Esophagus muscularis mucosa (tissue), 4 donors: ENCODE measurements around the gene ZC3H7B. TPM values are rescaled to one million over a fixed set of nuclear protein-coding genes. Genes with fewer than 3 reads are reported as not detected.
"Not testable (repeated sequence)": the region's sequence is repeated elsewhere in the genome, so short reads cannot be mapped to it uniquely, and the experiment has no call there.

ENCODE experiments used
- DNase-seq: peaks from one replicate; pipeline ENCODE4 v3.0.0-alpha.2; 2017; ENCODE audit errors: extremely low spot score
- H3K27ac ChIP-seq, 4 donors: fragments of 200-600 bp; sonication (generic); replicated peaks in 1 of 4; 1 replicate in 3 of 4; 2 replicates in 1 of 4; pipeline ENCODE4 v1.5.1; 2016 to 2019; ENCODE audit warnings: mild to moderate bottlenecking in 1 of 4
- H3K27me3 ChIP-seq, 4 donors: fragments of 200-600 bp; sonication (generic); one replicate each; pipeline versions ENCODE4 v1.5.1 to v1.6.0; 2016 to 2019
- H3K36me3 ChIP-seq, 4 donors: fragments of 200-600 bp; sonication (generic); one replicate each; pipeline ENCODE4 v1.5.1; 2016 to 2019
- H3K4me1 ChIP-seq, 4 donors: fragments of 200-600 bp; sonication (generic); one replicate each; pipeline ENCODE4 v1.5.1; 2016 to 2019
- H3K4me3 ChIP-seq, 4 donors: fragments of 200-600 bp; sonication (generic); 1 replicate in 2 of 4; 2 replicates in 2 of 4; pipeline ENCODE4 v1.5.1; 2016 to 2019; ENCODE audit warnings: mild to moderate bottlenecking in 4 of 4, moderate library complexity in 1 of 4
- H3K9me3 ChIP-seq, 4 donors: fragments of 200-600 bp; sonication (generic); 1 replicate in 3 of 4; 2 replicates in 1 of 4; pipeline ENCODE4 v1.5.1; 2016 to 2019
- EP300 ChIP-seq: sonication (generic); formaldehyde crosslinking; IDR thresholded peaks from one replicate; pipeline ENCODE4 v1.6.1; 2017; ENCODE audit warnings: antibody characterized with exemption
- POLR2A ChIP-seq: fragments of 450-650 bp; IDR thresholded peaks from one replicate; pipeline ENCODE4 v1.6.1; 2017; ENCODE audit warnings: antibody characterized with exemption, moderate library complexity, mild to moderate bottlenecking, low read depth
- POLR2AphosphoS5 ChIP-seq, 2 donors: sonication (generic); formaldehyde crosslinking; IDR thresholded peaks; one replicate each; pipeline ENCODE4 v1.6.1; 2017; ENCODE audit warnings: antibody characterized with exemption in 2 of 2
- WGBS: methylation state at CpG from one replicate; pipeline ENCODE4 v1.1.5; 2018; 5-methylcytosine and 5-hydroxymethylcytosine counted together
- intact Hi-C: fragments of 100-400 bp; cut with DNase I; formaldehyde crosslinking; loops from one replicate; pipeline ENCODE4 v1.15.1; 2023
- total RNA-seq, 4 donors: library from RNA; depleted of rRNA; stranded (reverse); fragments of >200 nt; gene quantifications; one replicate each; pipeline versions ENCODE4 v1.1.0 to v1.2.1, GENCODE V29; 2016
- TF ChIP-seq, protein P1 (sequence below), 3 experiments: fragments of 200-600 bp in 2 of 3; fragments of 450-650 bp in 1 of 3; sonication (generic) in 2 of 3; IDR thresholded peaks; one replicate each; pipeline ENCODE4 v1.5.1; 2017 to 2019; ENCODE audit warnings: antibody characterized with exemption in 3 of 3, mild to moderate bottlenecking in 2 of 3, moderate library complexity in 1 of 3

ZC3H7B gene
- total RNA-seq, 4 donors from 2014 or later, result 39.9 to 72.2 (median 54.3) TPM

DNA sequence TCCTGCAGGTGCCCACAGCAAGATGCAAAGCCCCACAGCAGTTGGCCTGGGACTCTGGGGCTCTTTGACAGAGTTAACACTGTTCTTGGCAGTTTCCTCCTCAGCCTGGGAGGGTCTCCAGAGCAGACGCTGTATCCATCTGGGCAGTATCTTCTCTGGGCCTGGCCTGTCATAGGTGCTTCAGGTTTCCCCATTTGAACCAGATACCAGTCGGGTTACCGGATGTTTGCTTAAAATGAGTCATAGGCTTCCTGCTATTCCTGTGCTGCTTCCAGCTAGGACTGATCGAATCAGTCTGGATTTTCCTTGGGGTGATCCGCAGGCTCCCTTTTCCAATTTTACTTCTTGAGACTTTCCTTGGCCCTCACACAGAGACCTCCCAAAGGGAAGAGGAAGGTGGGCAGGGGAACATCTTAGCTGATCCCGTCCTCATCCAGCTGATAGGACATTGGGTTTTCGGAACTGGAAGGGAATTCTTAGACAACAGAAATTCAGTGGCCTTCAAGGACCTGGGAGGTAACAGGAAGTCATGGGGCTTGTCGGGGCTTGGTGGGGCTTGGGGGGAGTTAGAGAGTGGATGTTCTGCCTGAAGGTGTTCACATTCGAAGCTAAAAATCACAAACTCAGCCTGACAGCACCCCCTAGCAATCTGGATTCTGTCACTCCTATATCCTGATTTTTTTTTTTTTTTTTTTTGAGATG, 12.9 kb upstream of the ZC3H7B start:
- Histone ChIP-seq H3K27ac (peak overlapping the region; percentile 42 to 68 (median 50)), H3K4me1 (peaks cover 22 to 36% (median 28%) of the 10 kb centered on the region in 4 donors), H3K9me3 (no peaks in the 10 kb centered on the region), H3K36me3 (peaks cover 0 to 14% (median 9%) of the 10 kb centered on the region in 4 donors), H3K4me3 (no peak overlapping the region), H3K27me3 (no peaks in the 10 kb centered on the region)
- WGBS, result 40% methylated on average over 9 of the region's 9 CpGs
- DNase-seq, result no peak
- intact Hi-C loops, result no loop called here
- TF ChIP-seq POLR2AphosphoS5 (IDR thresholded peaks at IDR 0.05) (peak; percentile 13 to 29), EP300 (no peak), POLR2A (no peak)
- TF ChIP-seq, protein P1, sequence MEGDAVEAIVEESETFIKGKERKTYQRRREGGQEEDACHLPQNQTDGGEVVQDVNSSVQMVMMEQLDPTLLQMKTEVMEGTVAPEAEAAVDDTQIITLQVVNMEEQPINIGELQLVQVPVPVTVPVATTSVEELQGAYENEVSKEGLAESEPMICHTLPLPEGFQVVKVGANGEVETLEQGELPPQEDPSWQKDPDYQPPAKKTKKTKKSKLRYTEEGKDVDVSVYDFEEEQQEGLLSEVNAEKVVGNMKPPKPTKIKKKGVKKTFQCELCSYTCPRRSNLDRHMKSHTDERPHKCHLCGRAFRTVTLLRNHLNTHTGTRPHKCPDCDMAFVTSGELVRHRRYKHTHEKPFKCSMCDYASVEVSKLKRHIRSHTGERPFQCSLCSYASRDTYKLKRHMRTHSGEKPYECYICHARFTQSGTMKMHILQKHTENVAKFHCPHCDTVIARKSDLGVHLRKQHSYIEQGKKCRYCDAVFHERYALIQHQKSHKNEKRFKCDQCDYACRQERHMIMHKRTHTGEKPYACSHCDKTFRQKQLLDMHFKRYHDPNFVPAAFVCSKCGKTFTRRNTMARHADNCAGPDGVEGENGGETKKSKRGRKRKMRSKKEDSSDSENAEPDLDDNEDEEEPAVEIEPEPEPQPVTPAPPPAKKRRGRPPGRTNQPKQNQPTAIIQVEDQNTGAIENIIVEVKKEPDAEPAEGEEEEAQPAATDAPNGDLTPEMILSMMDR (IDR thresholded peaks at IDR 0.05), result no peak

DNA sequence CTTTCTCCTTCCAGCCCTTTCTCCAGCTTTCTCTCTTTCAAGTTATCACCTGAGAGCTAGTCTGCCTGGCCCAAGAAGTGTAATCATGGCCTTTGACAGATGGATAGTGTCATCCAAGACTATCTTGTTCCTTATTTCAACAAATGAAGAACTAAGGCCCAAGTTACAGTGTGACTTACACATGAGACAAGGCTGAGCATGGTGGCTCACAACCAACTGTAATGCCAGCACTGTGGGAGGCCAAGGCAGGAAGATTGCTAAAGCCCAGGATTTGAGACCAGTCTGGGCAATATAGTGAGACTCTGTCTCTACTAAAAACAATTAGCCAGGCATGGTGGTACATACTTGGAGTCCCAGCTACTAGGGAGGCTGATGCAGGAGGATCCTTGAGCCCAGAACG, 11.7 kb upstream of the ZC3H7B start:
- 100% methylated on average over 1 of the region's 1 CpG for WGBS
- no peaks in the 10 kb centered on the region for H3K27me3 ChIP-seq
- peak overlapping the region in 1 of 4 donors; percentile 68 for H3K27ac ChIP-seq

DNA sequence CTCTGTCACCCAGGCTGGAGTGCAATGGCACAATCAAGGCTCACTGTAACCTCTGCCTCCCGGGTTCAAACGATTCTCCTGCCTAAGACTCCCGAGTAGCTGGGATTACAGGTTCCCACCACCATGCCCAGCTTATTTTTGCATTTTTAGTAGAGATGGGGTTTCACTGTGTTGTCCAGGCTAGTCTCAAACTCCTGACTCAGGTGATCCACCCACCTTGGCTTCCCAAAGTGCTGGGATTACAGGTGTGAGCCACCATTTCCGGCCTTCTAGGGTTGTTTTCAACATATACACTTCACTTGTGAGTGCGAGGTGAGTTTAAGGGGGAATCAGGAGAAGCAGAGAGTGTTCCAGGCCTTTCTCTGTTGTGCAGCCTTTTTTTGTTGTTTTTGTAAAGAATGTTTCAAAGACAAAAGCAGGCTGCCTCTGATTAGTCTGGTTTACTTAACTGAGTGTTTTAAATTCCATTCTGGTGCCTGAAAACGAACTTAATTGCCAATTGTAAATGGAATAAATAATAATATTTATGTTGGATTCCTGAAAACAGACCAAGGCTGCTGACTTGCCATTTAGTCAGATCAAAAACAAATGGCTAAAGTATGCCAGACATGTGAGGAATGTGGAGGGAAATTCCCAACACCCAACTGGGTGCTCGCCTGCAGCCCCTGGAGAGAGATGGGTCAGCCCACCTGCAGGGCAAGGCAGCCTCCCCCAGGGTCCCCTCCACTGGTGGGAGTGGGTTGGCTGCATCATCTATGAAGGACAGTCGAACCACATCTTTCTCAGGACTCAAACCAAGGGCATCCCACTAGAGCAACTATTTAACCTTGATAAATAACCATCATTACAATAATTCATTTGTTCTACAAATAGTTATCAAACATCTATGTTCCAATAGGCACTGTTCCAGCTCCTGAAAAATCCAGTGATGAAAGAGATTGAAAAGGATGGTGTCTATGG, 10.8 kb upstream of the ZC3H7B start:
- 65% methylated on average over 8 of the region's 8 CpGs for WGBS
- Histone ChIP-seq H3K27ac (peak overlapping the region in 1 of 4 donors; percentile 36), H3K27me3 (no peaks in the 10 kb centered on the region), H3K4me1 (peaks cover 11 to 22% (median 17%) of the 10 kb centered on the region in 4 donors), H3K36me3 (no peaks in the 10 kb centered on the region), H3K9me3 (no peaks in the 10 kb centered on the region), H3K4me3 (no peak overlapping the region)
- TF ChIP-seq, protein P1 (IDR thresholded peaks at IDR 0.05), result no peak
- TF ChIP-seq EP300, result no peak
- TF ChIP-seq POLR2A, result no peak
- TF ChIP-seq POLR2AphosphoS5 (IDR thresholded peaks at IDR 0.05), result no peak
- DNase-seq, result no peak
- intact Hi-C loops, result no loop called here

More for the DNA sequence above, 11.7 kb upstream of the ZC3H7B start:
- H3K4me3 ChIP-seq, result no peak overlapping the region
- H3K4me1 ChIP-seq, result peaks cover 18 to 30% (median 26%) of the 10 kb centered on the region in 4 donors
- intact Hi-C loops, result no loop called here
- TF ChIP-seq, protein P1 (IDR thresholded peaks at IDR 0.05), result no peak
- no peak for TF ChIP-seq POLR2A
- no peak for TF ChIP-seq EP300
- TF ChIP-seq POLR2AphosphoS5 (IDR thresholded peaks at IDR 0.05), result no peak
- H3K36me3 ChIP-seq, result peaks cover 0 to 2% (median under 1%) of the 10 kb centered on the region in 4 donors
- DNase-seq, result no peak
- no peaks in the 10 kb centered on the region for H3K9me3 ChIP-seq

DNA sequence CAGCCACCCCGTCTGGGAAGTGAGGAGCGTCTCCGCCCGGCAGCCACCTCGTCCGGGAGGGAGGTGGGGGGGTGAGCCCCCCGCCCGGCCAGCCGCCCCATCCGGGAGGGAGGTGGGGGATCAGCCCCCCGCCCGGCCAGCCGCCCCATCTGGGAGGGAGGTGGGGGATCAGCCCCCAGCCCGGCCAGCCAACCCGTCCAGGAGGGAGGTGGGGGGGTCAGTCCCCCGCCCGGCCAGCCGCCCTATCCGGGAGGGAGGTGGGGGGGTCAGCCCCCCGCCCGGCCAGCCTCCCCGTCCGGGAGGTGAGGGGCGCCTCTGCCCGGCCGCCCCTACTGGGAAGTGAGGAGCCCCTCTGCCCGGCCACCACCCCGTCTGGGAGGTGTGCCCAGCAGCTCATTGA, 6.5 kb upstream of the ZC3H7B start:
- DNase-seq, intact Hi-C loops: not testable (repeated sequence)
- WGBS, result no CpG with 5 or more reads among the region's 28 CpGs

More for the DNA sequence above, 6.5 kb upstream of the ZC3H7B start:
- H3K27me3 ChIP-seq, H3K4me1 ChIP-seq, H3K9me3 ChIP-seq, H3K27ac ChIP-seq, H3K4me3 ChIP-seq, H3K36me3 ChIP-seq: not testable (repeated sequence)
